GM19025 (cell line): ENCODE results near the gene SLC22A1.
"Not testable (repeated sequence)": the region's sequence is repeated elsewhere in the genome, so short reads cannot be mapped to it uniquely, and the experiment has no call there.

Experiments
- ATAC-seq: cut with Tn5 transposase; IDR thresholded peaks from one replicate; pipeline ENCODE4 v1.9.1; 2021; ENCODE audit warnings: mild to moderate bottlenecking, low read depth, moderate library complexity; ENCODE audit not compliant: unreplicated experiment

The SLC22A1 gene

DNA sequence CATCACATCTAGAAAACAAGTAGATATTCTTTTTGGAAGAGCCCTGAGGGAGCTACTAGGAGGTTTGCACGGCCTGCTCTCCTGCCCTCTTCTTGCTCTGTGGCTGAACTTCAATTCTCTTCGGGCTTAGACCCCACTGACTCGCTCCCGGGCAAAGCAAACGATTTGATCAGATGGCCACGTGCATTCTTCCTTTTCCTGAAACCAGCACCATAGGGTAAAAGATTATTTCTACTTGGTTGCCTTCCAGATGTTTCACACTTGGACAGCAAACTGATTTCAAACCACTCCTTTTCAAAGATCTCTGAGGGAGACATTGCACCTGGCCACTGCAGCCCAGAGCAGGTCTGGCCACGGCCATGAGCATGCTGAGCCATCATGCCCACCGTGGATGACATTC, at the start of gene SLC22A1:
Gene SLC22A1 (plus strand): TSS at position 258 of the 400 bp plus-strand sequence. CDS start 121 bp downstream, at position 379.
- ATAC-seq, result no peak

DNA sequence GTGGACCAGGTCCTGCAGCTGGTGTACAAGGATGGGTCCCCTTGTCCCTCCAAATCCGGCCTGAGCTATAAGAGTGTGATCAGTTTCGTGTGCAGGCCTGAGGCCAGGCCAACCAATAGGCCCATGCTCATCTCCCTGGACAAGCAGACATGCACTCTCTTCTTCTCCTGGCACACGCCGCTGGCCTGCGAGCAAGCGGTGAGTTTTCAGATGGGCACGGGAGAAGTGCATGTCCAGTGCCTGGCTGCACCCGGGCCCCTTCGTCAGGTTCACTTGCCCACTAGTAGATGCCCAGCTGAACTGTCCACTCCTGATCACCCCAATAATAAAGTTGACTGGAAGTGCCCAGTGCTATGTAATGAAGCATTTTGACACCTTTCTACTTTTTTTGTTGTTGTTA, 48.3 kb upstream of the SLC22A1 start:
- no peak for ATAC-seq

DNA sequence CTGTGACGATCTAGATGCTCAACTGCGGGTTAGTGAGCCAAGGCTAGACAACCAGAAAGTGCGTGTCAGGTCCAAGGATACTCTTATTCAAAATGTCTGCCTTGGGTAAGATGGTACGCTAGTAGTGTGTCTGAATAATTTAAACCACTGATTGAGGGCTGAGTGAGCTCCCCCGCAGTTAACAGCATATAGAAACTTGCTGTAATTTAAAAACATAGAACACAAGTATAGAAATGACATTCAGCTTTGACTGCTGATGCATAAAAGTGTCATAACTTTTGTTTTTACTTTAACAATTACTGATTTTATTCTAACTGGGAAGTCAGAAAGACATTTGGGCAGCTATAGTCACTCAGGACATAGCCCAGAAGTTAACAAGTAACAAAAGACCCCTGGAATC, 45.6 kb upstream of the SLC22A1 start:
- ATAC-seq, result no peak

DNA sequence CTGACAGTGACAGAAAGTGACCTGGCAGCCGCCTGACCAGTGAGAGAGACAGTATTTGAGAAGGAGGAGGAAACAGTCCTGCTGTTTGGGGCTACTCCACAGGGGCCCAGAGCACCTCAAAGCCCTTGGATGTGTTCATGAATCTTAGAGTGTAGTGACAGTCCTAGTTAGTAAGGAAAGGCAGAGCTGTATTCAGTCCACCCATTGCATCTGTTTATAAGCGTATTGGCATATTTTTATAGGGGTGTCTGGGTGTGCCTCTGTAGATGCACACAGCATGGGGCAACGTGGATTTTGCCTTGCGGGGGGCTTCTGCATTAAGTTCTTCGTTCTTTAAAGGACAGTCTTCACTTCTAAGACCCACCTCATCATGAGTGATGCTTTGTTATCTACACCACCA, 44.6 kb upstream of the SLC22A1 start:
- no peak for ATAC-seq

DNA sequence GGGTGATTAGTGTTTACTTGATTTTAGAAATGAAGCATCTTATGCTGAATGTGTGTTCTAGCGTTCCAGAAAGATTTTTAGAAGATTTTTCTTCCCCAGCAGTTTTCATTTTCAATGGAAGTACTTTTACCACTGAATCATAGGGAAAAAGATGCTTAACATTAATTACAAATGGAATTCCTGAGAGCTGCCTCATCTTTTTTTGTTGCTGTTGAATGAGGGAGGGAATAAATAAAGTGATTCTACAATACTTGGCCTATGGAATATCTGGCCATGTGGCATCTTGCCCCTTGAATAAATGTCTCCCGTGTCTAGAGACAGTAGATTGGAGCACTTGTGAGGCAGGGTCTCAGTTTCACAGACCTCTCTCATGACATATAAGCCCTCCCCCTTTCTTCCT, 44.1 kb upstream of the SLC22A1 start:
- no peak for ATAC-seq

DNA sequence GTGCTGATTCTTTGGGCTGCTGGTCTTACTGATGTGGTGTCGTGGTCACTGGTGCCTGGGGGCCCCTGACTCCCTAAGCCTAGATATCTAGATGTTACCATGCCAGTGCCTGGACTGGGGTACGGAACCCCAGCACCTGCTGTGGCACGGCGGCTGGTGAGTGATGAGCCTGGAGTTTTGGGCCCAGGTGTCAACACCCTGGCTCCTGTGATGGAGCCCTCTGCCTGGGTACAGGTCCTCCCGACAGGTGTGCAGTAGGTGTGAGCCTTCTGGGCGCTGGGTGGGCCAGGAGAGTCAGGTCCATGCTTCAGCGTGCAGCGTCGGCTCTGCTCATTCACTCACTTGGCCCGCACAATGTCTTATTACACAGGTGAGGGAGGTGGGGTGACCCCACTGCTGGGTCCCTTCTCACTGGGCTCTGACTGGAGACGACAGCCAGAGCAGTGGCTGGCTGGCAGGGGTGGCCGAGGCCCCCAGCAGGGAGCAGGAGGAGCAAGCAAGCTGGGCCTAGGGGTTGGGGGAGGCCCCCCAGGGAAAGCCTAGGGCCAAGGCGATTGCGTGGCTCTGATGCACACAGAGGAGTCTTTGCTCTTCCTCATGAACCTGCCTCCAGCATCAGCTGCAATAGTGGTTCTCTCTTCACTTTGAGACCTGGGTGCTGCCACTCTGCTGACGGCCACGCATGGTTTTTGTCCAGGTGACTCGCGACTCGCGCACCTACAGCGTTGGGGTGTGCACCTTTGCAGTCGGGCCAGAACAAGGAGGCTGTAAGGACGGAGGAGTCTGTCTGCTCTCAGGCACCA, 42.5 kb upstream of the SLC22A1 start:
- ATAC-seq, result no peak

DNA sequence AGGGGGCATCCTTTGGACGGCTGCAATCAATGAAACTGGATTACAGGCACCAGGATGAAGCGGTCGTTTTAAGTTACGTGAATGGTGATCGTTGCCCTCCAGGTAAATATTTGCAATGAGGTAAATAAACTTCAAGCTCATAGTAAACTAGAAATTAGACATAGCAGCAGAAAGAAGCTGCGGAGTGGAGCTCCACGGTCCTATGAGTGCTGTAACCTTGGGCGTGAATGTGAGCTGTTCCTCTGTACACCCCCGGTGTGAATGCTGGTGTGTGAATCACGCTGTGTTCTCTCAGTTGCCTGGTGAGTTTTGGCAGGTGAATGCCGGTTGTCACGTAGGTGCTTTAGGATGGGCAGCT, 42.0 kb upstream of the SLC22A1 start:
- ATAC-seq, result no peak

DNA sequence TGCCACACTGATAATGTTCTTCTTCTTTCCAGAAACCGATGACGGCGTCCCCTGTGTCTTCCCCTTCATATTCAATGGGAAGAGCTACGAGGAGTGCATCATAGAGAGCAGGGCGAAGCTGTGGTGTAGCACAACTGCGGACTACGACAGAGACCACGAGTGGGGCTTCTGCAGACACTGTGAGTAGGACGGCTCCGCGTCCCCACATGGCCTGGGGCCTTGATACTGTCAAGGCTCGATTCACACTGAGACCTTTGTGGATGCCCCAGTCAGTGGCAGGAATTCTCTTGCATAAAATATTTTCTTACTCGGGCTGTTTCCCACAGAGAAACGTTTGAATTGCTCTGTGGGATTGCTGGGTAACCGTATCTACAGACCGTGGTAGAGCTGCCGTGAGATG, 41.5 kb upstream of the SLC22A1 start:
- no peak for ATAC-seq

DNA sequence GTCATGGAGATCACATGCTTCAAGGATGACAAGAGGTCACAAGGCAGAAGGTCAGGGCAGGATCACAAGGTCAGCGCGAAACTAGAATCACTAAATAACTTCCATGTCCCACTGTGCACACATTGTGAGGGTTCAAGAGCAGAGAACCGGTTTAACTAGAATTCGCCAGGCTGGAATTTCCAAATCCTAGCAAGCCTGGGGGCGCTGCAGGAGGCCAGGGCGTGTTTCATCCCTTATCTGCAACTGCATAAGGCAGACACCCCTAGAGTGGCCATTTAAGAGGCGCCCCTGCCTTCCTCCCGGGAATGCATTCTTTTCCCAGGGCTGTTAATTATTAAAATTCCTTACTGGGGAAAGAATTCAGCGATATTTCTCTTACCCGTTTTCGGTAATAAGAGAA, 40.2 kb upstream of the SLC22A1 start:
- ATAC-seq, result no peak

DNA sequence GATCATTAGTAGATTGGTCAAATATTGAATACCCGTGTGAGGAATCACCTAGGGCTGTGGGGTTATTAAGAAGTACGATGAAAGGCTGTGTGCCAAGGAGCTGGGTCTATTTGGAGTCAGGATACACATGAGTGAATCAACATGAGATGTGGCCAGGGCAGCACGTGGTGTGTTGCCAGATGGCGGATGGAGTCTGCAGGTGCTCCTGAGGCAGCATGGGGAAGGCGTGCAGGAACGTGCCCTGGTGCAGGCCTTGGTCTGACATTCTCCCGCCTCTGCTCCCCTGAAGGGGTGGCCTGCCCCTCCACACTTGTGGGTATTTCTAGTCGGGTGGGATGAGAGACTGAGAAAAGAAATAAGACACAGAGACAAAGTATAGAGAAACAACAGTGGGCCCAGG, 39.0 kb upstream of the SLC22A1 start:
- no peak for ATAC-seq

DNA sequence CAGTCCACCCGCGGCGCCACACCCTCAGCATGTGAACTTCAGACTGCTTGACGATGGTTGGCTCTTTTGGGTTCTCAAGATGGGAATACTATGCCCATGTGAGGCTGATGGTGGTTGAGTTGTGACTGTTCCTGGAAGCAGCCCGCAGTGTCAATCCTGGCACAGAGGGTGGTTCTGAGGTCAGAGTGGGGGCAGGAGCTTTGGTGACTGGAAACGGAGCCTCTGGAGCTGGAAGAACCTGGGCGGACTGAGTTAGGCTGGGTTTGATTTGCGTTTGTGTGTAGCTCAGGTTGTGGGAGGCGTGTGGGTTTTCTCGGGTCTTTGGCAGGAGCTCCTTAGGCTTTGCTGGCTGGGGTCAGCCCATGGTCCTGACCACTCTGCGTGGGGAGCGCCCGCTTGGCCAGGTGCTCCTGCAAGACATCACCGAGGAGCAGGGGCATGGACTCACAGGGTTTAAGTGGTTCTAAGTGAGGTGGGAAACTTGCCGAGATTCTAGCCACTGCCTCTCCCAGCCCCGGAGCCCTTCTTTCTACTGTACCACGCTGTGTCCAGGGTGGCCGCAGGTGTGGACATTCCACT, 37.3 kb upstream of the SLC22A1 start:
- no peak for ATAC-seq

DNA sequence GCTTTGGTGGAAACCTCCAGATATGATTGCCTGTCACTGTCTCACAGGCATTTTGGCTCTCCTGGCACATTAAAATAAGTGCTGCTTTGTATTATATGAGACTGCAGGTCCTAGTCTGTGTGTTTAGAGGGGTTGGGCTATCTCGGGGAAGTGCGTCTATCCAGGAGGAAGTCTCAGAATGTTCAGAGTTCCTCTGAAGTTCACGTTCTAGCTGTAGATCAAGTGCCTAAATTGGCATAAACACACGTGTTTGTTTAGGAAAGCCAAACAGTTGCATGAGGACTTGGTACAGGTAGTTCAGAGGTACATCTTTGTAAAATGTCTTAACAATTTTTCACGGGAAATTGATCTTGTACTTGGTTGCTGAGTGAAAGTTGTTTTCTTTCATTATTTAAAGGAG, 36.4 kb upstream of the SLC22A1 start:
- ATAC-seq, result no peak

DNA sequence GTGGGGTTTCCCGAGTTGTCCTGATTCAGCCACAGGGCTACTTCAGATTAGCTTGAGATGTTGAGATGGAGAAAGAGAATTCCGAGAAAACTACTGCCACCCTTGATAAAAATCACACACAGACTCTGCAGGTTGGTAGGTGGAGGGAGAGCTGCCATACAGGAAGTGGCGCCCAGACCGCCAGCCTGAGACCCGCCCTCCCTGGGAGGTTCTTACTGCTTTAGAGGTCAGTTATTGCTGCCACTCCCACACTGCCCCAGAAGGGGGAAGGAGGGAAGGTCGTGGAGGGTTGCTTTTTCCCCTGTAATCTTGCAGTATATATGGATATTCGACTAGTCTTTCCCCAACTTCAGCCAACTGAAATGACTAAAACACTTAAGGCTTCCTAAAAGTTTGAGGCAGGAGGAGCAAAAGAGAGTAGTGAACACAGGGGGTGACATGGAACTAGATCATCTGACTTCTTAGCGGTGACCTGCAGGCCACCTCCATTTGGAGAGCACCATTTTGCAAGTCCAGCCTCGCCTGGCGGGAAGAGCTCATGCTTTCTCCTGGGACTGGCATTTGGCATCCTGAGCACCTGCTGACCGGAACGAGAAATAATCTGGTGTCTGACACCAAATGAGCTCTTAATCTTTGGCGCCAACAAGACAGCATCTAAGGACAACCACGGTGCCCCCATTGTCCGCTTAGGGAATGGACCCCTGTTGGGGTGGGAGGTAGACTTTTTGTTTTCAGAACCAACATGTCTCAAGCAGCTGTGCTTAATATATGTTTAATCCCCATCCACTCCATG, 35.7 kb upstream of the SLC22A1 start:
- no peak for ATAC-seq

DNA sequence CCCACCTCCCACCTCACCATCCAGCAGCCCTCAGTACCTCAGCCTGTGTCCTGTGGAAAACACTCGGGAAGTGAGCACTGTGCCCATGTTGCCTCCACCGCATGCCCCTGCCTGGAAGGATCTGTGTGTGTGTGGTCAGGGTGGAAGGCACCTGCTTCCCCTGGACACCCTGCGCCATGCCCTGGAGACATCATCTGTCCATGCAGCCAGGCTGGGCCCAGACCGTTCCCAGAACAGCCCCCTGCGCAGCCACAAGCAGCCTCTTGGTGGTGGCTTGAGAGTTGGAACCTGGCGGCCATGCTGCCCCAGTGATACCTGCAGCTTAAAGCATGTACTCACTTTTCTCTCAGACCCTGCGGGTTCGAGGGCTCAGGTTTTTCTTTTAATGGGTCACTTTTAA, 34.9 kb upstream of the SLC22A1 start:
- ATAC-seq, result no peak

DNA sequence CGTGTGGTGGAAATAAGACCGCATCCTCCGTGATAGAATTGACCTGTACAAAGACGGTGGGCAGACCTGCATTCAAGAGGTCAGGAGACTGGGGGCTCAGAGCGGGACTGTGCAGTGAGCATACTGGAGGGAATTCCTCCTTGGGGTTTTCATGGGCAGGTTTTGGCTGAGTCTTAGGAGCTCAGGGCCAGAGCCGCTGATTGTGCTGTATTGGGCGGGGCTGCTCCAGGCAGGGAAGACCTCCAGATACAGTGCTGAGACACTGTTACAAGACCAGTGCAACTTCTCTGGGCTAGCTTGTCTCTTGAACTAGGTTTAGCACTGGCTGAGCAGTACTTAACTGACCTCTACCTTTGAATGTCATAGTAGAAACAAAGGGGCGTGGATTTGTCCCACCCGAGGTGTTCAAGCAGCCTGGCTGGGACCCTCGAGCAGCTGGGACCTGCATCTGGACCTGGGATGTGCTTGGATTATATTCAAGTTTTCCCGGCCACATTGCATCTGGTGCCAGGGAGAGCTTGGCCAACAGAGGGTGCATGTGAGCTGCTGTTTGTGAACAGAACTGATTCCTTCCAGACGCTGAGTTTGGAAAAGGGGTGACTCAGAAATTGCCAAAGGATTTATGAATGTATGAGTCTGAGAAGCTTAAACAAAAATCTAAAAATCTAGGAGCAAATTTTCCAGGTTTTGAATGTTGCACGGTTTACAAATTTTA, 33.4 kb upstream of the SLC22A1 start:
- no peak for ATAC-seq

DNA sequence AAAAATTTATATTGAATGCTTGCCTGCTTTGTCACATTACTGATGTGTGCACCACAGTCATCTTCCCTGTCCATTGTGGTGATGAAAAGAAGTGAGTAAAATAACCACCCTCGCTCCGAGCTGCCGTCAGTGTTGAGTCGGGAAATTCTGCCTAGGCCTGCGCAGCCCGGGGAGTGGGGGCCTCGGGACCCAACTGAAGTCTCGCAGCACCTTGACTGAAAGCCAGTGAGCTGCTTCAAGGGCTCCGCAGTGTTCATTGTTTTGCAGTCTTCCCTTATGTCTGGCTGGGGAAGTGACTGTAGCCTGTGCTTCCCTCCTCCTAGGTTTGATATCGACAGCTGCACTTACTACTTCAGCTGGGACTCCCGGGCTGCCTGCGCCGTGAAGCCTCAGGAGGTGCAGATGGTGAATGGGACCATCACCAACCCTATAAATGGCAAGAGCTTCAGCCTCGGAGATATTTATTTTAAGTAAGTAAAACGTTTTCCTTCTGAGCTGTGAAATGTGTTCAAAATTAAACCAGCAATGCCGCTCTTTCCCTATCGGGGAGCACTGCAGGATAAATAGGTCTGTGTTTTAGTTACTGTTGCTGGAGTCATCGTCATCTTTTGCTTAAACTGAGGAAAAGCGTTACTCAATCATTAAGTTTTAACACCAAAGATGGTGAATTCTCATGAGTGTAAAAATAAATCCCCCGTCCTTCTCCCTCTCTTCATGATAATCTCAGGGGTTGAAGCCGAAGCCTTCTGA, 32.7 kb upstream of the SLC22A1 start:
- ATAC-seq, result no peak

DNA sequence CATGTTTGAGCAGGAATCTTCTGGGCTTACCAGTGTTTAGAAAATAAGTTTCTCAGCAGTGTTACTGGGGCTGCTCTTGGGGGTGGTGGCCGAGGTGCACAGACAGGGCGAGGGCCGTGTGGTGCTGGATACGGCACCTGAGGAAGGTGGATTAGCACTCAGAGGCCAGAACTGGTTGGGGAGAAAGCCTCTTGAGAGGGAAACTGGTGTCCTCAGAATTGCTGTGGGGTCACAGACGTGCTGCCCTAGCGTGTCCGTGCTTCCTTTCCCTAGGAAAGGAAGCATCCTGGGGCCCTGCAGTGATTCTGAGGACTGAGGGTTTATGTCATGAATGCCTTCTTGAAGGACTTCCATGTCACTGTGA, 32.1 kb upstream of the SLC22A1 start:
- no peak for ATAC-seq

DNA sequence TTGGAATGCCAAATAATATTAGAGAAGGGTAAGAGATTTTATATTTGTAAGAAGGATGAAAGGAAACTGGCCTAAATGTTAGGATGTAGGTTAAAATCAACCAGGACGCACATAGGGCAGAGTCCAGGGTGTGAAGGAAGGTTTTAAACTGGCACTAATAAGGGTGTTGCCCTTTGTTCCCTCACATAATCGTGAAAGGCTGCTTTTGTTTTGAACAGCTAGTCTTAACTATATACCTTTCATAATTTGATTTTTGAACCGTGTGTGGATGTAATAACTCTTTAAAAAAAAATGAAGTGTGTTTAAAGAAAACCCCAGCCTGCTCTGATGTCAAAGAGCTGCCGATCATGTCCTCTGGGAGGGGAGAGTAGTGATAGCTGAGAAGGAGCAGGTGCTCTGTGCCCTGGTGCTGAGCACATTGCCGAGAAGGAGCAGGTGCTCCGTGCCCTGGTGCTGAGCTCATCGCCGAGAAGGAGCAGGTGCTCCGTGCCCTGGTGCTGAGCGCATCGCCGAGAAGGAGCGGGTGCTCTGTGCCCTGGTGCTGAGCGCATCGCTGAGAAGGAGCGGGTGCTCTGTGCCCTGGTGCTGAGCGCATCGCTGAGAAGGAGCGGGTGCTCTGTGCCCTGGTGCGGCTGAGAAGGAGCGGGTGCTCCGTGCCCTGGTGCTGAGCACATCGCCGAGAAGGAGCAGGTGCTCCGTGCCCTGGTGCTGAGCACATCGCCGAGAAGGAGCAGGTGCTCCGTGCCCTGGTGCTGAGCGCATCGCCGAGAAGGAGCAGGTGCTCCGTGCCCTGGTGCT, 31.0 kb upstream of the SLC22A1 start:
- ATAC-seq, result not testable (repeated sequence)

DNA sequence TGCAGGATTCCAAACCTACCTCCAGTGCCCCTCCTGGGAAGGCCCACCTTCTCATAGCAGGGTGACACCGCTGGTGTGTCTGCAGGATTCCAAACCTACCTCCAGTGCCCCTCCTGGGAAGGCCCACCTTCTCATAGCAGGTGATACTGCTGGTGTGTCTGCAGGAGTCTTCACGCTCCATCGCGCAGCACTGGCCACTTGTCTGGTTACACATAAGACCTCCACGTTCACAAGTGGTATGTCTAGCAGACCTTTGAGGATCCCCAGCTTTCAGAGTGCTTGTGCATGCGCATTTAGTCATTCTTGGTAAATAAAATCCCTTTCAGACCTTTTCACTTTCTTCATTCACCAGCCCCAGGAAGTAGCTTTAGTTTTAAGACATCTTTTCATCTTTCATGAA, 29.4 kb upstream of the SLC22A1 start:
- not testable (repeated sequence) for ATAC-seq

DNA sequence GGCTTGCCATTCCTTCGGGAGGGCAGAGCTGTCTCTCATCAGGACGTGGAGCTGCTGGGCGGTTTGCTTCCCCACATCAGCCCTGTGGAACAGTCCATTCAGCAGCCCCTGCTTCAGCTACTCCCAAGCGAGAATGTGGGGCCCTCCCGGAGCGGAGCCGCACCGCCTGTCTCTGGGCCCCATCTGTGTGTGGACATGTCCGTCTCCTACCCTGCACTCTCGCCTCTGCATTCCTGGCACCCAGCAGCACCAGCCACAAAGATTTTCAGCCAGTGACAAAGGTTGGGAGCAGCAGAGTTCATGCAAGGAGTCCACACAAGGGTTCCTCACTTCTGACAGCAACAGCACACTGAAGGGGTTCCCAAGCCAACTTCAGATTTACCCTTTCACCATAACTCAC, 29.0 kb upstream of the SLC22A1 start:
- ATAC-seq, result no peak
